Kidney capillary endothelial cell (primary cell): ENCODE results near the gene LVRN.
"Not testable (repeated sequence)": the region's sequence is repeated elsewhere in the genome, so short reads cannot be mapped to it uniquely, and the experiment has no call there.

Source experiments
- DNase-seq: peaks from one replicate; pipeline ENCODE4 v3.0.0-alpha.2; 2018; ENCODE audit warnings: low spot score

LVRN gene

GRCh38 chr5:115962239-115962564 is at the start of gene LVRN:
Gene LVRN, plus strand, starts transcription at chr5:115962475. Its CDS starts 143 bp downstream, at chr5:115962618.
- no peak for DNase-seq

GRCh38 chr5:115913623-115914400 is 48.5 kb upstream of the LVRN start:
- DNase-seq: not testable (repeated sequence)

- peak; percentile 27 for DNase-seq
Observed at GRCh38 chr5:115920171-115920725, 42.0 kb upstream of the LVRN start.

- DNase-seq: not testable (repeated sequence)
Observed at GRCh38 chr5:115928578-115929407, 33.5 kb upstream of the LVRN start.

- DNase-seq: not testable (repeated sequence)
Observed at GRCh38 chr5:115930171-115930570, 32.1 kb upstream of the LVRN start.

- no peak for DNase-seq
Observed at GRCh38 chr5:115930630-115931337, 31.5 kb upstream of the LVRN start.

GRCh38 chr5:115932991-115933390 is 29.3 kb upstream of the LVRN start:
- no peak for DNase-seq

- no peak for DNase-seq
Observed at GRCh38 chr5:115934388-115934974, 27.8 kb upstream of the LVRN start.

- no peak for DNase-seq
Observed at GRCh38 chr5:115936031-115936430, 26.2 kb upstream of the LVRN start.

- DNase-seq: no peak
Observed at GRCh38 chr5:115939059-115939458, 23.2 kb upstream of the LVRN start.

GRCh38 chr5:115940080-115940810 is 22.0 kb upstream of the LVRN start:
- DNase-seq: no peak

- DNase-seq: no peak
Observed at GRCh38 chr5:115941051-115941675, 21.1 kb upstream of the LVRN start.

- DNase-seq: no peak
Observed at GRCh38 chr5:115944501-115944900, 17.8 kb upstream of the LVRN start.

- DNase-seq: no peak
Observed at GRCh38 chr5:115946655-115947054, 15.6 kb upstream of the LVRN start.

- no peak for DNase-seq
Observed at GRCh38 chr5:115947260-115947659, 15.0 kb upstream of the LVRN start.

- DNase-seq: no peak
Observed at GRCh38 chr5:115948091-115948534, 14.2 kb upstream of the LVRN start.

GRCh38 chr5:115949096-115949495 is 13.2 kb upstream of the LVRN start:
- DNase-seq: no peak

- DNase-seq: no peak
Observed at GRCh38 chr5:115952588-115952987, 9.7 kb upstream of the LVRN start.

GRCh38 chr5:115954144-115954543 is 8.1 kb upstream of the LVRN start:
- no peak for DNase-seq

GRCh38 chr5:115956957-115957356 is 5.3 kb upstream of the LVRN start:
- DNase-seq: no peak
